WERI-Rb-1 (cell line): Measurements from ENCODE around the gene ADAMTS2.

Experiments
- DNase-seq: peaks from one replicate; pipeline ENCODE4 v3.0.0-alpha.2; 2020
- H3K27ac ChIP-seq: fragments of 250-450 bp; sonication (Bioruptor Pico); 2 replicates; pipeline ENCODE4 v1.5.1; 2020; ENCODE audit warnings: mild to moderate bottlenecking, moderate library complexity
- H3K27me3 ChIP-seq: fragments of 250-450 bp; sonication (Bioruptor Pico); 2 replicates; pipeline ENCODE4 v1.5.1; 2021; ENCODE audit warnings: mild to moderate bottlenecking, low read depth, moderate library complexity; ENCODE audit not compliant: insufficient read depth, severe bottlenecking
- H3K36me3 ChIP-seq: fragments of 250-450 bp; sonication (Bioruptor Pico); 2 replicates; pipeline ENCODE4 v1.5.1; 2020; ENCODE audit warnings: mild to moderate bottlenecking, moderate library complexity
- H3K4me3 ChIP-seq: 2 replicates; pipeline ENCODE4 v1.5.1; 2011; ENCODE audit warnings: low read depth, mild to moderate bottlenecking, control low read depth, low read length
- H3K9me3 ChIP-seq: fragments of 250-450 bp; sonication (Bioruptor Pico); 2 replicates; pipeline ENCODE4 v1.5.1; 2021; ENCODE audit warnings: mild to moderate bottlenecking, moderate library complexity; ENCODE audit not compliant: severe bottlenecking
- CTCF ChIP-seq: IDR thresholded peaks from 2 replicates; pipeline ENCODE4 v1.5.1; 2011; ENCODE audit warnings: low read depth, mild to moderate bottlenecking, control low read depth, inconsistent platforms, low read length

Gene ADAMTS2

GRCh38 chr5:179377421-179378115 is 32.3 kb upstream of the ADAMTS2 start:
- Histone ChIP-seq H3K36me3 (no peaks in the 10 kb centered on the region), H3K9me3 (no peaks in the 10 kb centered on the region), H3K4me3 (no peak overlapping the region), H3K27me3 (no peaks in the 10 kb centered on the region), H3K27ac (no peak overlapping the region)
- no peak for TF ChIP-seq CTCF
- no peak for DNase-seq

GRCh38 chr5:179376701-179377420 is 31.6 kb upstream of the ADAMTS2 start:
- no peak overlapping the region for H3K27ac ChIP-seq

GRCh38 chr5:179375831-179376365 is 30.6 kb upstream of the ADAMTS2 start:
- no peak for TF ChIP-seq CTCF
- Histone ChIP-seq H3K36me3 (no peaks in the 10 kb centered on the region), H3K9me3 (no peaks in the 10 kb centered on the region), H3K4me3 (no peak overlapping the region), H3K27me3 (no peaks in the 10 kb centered on the region), H3K27ac (no peak overlapping the region)
- DNase-seq = no peak

More at GRCh38 chr5:179376701-179377420, 31.6 kb upstream of the ADAMTS2 start:
- H3K36me3 ChIP-seq = no peaks in the 10 kb centered on the region
- DNase-seq = no peak
- no peak overlapping the region for H3K4me3 ChIP-seq
- TF ChIP-seq CTCF = no peak
- no peaks in the 10 kb centered on the region for H3K27me3 ChIP-seq
- H3K9me3 ChIP-seq = no peaks in the 10 kb centered on the region

- Histone ChIP-seq H3K4me3 (no peak overlapping the region), H3K27me3 (no peaks in the 10 kb centered on the region), H3K36me3 (no peaks in the 10 kb centered on the region), H3K9me3 (no peaks in the 10 kb centered on the region), H3K27ac (no peak overlapping the region)
- no peak for DNase-seq
- TF ChIP-seq CTCF = no peak
Measured at GRCh38 chr5:179375236-179375685, 30.0 kb upstream of the ADAMTS2 start.

- no peaks in the 10 kb centered on the region for H3K36me3 ChIP-seq
- H3K4me3 ChIP-seq = no peak overlapping the region
- no peaks in the 10 kb centered on the region for H3K27me3 ChIP-seq
- no peak for DNase-seq
- TF ChIP-seq CTCF = no peak
- H3K9me3 ChIP-seq = no peaks in the 10 kb centered on the region
- H3K27ac ChIP-seq = no peak overlapping the region
Measured at GRCh38 chr5:179374506-179375235, 29.4 kb upstream of the ADAMTS2 start.
